GM18526 (cell line): ENCODE results near the gene ARL4C.

Experiments
- POLR2A ChIP-seq: IDR thresholded peaks from 3 replicates; pipeline ENCODE4 v1.6.1; 2011; ENCODE audit not compliant: insufficient read length; ENCODE audit errors: extremely low read depth

Gene ARL4C

GRCh38 chr2:234512884-234513669, 16.2 kb upstream of the ARL4C start:
- TF ChIP-seq POLR2A: no peak

GRCh38 chr2:234502919-234503285, 6.0 kb upstream of the ARL4C start:
- TF ChIP-seq POLR2A: no peak

- no peak for TF ChIP-seq POLR2A
Observed at GRCh38 chr2:234502285-234502918, 5.5 kb upstream of the ARL4C start.

- TF ChIP-seq POLR2A: no peak
Observed at GRCh38 chr2:234500394-234501006, 3.6 kb upstream of the ARL4C start.

- TF ChIP-seq POLR2A: no peak
Observed at GRCh38 chr2:234497594-234498235, 834 bp upstream of the ARL4C start.

GRCh38 chr2:234496055-234496834, 636 bp downstream of the ARL4C start:
- no peak for TF ChIP-seq POLR2A

GRCh38 chr2:234495251-234496054, 1.4 kb downstream of the ARL4C start:
- TF ChIP-seq POLR2A: no peak

GRCh38 chr2:234494361-234495250, 2.3 kb downstream of the ARL4C start:
- no peak for TF ChIP-seq POLR2A

GRCh38 chr2:234493796-234494195, 3.1 kb downstream of the ARL4C start:
- no peak for TF ChIP-seq POLR2A

- no peak for TF ChIP-seq POLR2A
Observed at GRCh38 chr2:234492717-234493485, 4.0 kb downstream of the ARL4C start.

- no peak for TF ChIP-seq POLR2A
Observed at GRCh38 chr2:234491897-234492296, 5.0 kb downstream of the ARL4C start.

- TF ChIP-seq POLR2A: no peak
Observed at GRCh38 chr2:234491281-234491680, 5.6 kb downstream of the ARL4C start.
